GM19438 (cell line): ENCODE measurements around the gene AQP2.

Experiments used
- ATAC-seq: cut with Tn5 transposase; IDR thresholded peaks from one replicate; pipeline ENCODE4 v1.9.1; 2021; ENCODE audit warnings: low read depth; ENCODE audit not compliant: unreplicated experiment

Gene AQP2

GRCh38 chr12:49967777-49968250 lies 17.3 kb downstream of the AQP2 start:
- ATAC-seq = peak; percentile 16

GRCh38 chr12:49968471-49968870 lies 17.9 kb downstream of the AQP2 start:
- no peak for ATAC-seq

- ATAC-seq = no peak
Observed at GRCh38 chr12:49969027-49969426, 18.5 kb downstream of the AQP2 start.

GRCh38 chr12:49969651-49970429 lies 19.3 kb downstream of the AQP2 start:
- no peak for ATAC-seq

- ATAC-seq = no peak
Observed at GRCh38 chr12:49970658-49971057, 20.1 kb downstream of the AQP2 start.

GRCh38 chr12:49971141-49971540 lies 20.6 kb downstream of the AQP2 start:
- no peak for ATAC-seq

GRCh38 chr12:49972129-49972528 lies 21.6 kb downstream of the AQP2 start:
- ATAC-seq = no peak

GRCh38 chr12:49972641-49973360 lies 22.3 kb downstream of the AQP2 start, which contains the start of gene AQP6:
Gene AQP6, plus strand, starts transcription at chr12:49972947. Its CDS starts 227 bp downstream, at chr12:49973174.
- ATAC-seq = no peak

GRCh38 chr12:49973361-49973830 lies 22.9 kb downstream of the AQP2 start:
- no peak for ATAC-seq

- ATAC-seq = no peak
Observed at GRCh38 chr12:49974231-49974675, 23.7 kb downstream of the AQP2 start.

- no peak for ATAC-seq
Observed at GRCh38 chr12:49974677-49975317, 24.3 kb downstream of the AQP2 start.

- no peak for ATAC-seq
Observed at GRCh38 chr12:49975318-49975761, 24.8 kb downstream of the AQP2 start.

- ATAC-seq = no peak
Observed at GRCh38 chr12:49976557-49976956, 26.0 kb downstream of the AQP2 start.

- no peak for ATAC-seq
Observed at GRCh38 chr12:49978125-49978524, 27.6 kb downstream of the AQP2 start.

GRCh38 chr12:49979016-49979586 lies 28.6 kb downstream of the AQP2 start:
- no peak for ATAC-seq

GRCh38 chr12:49979791-49980190 lies 29.3 kb downstream of the AQP2 start:
- no peak for ATAC-seq

- no peak for ATAC-seq
Observed at GRCh38 chr12:49980501-49981349, 30.2 kb downstream of the AQP2 start.

GRCh38 chr12:49982246-49983087 lies 31.9 kb downstream of the AQP2 start:
- ATAC-seq = no peak

GRCh38 chr12:49983892-49984291 lies 33.4 kb downstream of the AQP2 start:
- no peak for ATAC-seq
